Mesenchymal stem cell (in vitro differentiated cells and primary cell): ENCODE data around the gene KCNQ2.

Experiments used
- DNase-seq: peaks from one replicate; pipeline ENCODE4 v3.0.0-alpha.2; 2013
- H2AFZ ChIP-seq: one replicate; pipeline ENCODE4 v1.6.1; 2013; ENCODE audit warnings: low read depth, mild to moderate bottlenecking, control low read depth, inconsistent platforms, low read length, moderate library complexity
- H2AK5ac ChIP-seq: 2 replicates; pipeline ENCODE4 v1.6.1; 2013; ENCODE audit warnings: low read length, moderate library complexity, mild to moderate bottlenecking, inconsistent platforms; ENCODE audit not compliant: severe bottlenecking
- H2BK120ac ChIP-seq: one replicate; pipeline ENCODE4 v1.6.1; 2013; ENCODE audit warnings: low read depth, mild to moderate bottlenecking, inconsistent platforms, low read length, moderate library complexity
- H2BK12ac ChIP-seq, 2 experiments: one replicate each; pipeline ENCODE4 v1.6.1; 2013; ENCODE audit warnings: inconsistent platforms in 2 of 2, low read length in 2 of 2, mild to moderate bottlenecking in 2 of 2, moderate library complexity in 2 of 2, control low read depth in 1 of 2
- H2BK15ac ChIP-seq: one replicate; pipeline ENCODE4 v1.6.1; 2013; ENCODE audit warnings: mild to moderate bottlenecking, low read depth, inconsistent platforms; ENCODE audit not compliant: poor library complexity, severe bottlenecking
- H2BK5ac ChIP-seq: 2 replicates; pipeline ENCODE4 v1.6.1; 2013; ENCODE audit warnings: low read depth, mild to moderate bottlenecking, low read length, control low read depth, inconsistent platforms; ENCODE audit not compliant: poor library complexity, severe bottlenecking
- H3K14ac ChIP-seq, 2 experiments: one replicate each; pipeline ENCODE4 v1.6.1; 2013; ENCODE audit warnings: inconsistent platforms in 2 of 2, low read length in 2 of 2, control low read depth in 1 of 2, mild to moderate bottlenecking in 1 of 2, moderate library complexity in 1 of 2
- H3K18ac ChIP-seq, 2 experiments: one replicate each; pipeline ENCODE4 v1.6.1; 2013; ENCODE audit warnings: inconsistent platforms in 2 of 2, low read length in 2 of 2, control low read depth in 1 of 2, low read depth in 1 of 2, mild to moderate bottlenecking in 1 of 2
- H3K23ac ChIP-seq, 2 experiments: one replicate each; pipeline ENCODE4 v1.6.1; 2013; ENCODE audit warnings: inconsistent platforms in 2 of 2, low read length in 2 of 2, mild to moderate bottlenecking in 2 of 2, moderate library complexity in 2 of 2, control low read depth in 1 of 2
- H3K27ac ChIP-seq: 2 replicates; pipeline ENCODE4 v1.5.1; 2013; ENCODE audit warnings: mild to moderate bottlenecking, moderate library complexity, low read length, control low read depth, inconsistent platforms; ENCODE audit not compliant: poor library complexity, severe bottlenecking
- H3K27me3 ChIP-seq, 2 experiments: 2 replicates each; pipeline versions ENCODE4 v1.6.1 to v1.7.0; 2013; ENCODE audit warnings: low read length in 2 of 2, mild to moderate bottlenecking in 2 of 2, moderate library complexity in 2 of 2, control low read depth in 1 of 2, inconsistent platforms in 1 of 2; ENCODE audit not compliant: control insufficient read depth in 1 of 2, insufficient read depth in 1 of 2
- H3K36me3 ChIP-seq, 2 experiments: 2 replicates each; pipeline versions ENCODE4 v1.6.1 to v1.7.0; 2013; ENCODE audit warnings: low read length in 2 of 2, control low read depth in 1 of 2, inconsistent platforms in 1 of 2, low read depth in 1 of 2, mild to moderate bottlenecking in 1 of 2; ENCODE audit not compliant: insufficient read depth in 2 of 2, control insufficient read depth in 1 of 2
- H3K4ac ChIP-seq, 2 experiments: one replicate each; pipeline ENCODE4 v1.6.1; 2013; ENCODE audit warnings: inconsistent platforms in 2 of 2, low read length in 2 of 2, mild to moderate bottlenecking in 2 of 2, moderate library complexity in 2 of 2, control low read depth in 1 of 2, low read depth in 1 of 2
- H3K4me1 ChIP-seq: 2 replicates; pipeline ENCODE4 v1.6.1; 2013; ENCODE audit warnings: low read depth, low read length, control low read depth; ENCODE audit not compliant: control insufficient read depth, insufficient read depth
- H3K4me2 ChIP-seq: 2 replicates; pipeline ENCODE4 v1.6.1; 2013; ENCODE audit warnings: low read length, mild to moderate bottlenecking, inconsistent platforms; ENCODE audit not compliant: poor library complexity, severe bottlenecking
- H3K4me3 ChIP-seq, 2 experiments: 2 replicates each; pipeline versions ENCODE4 v1.5.1 to v1.7.0; 2013; ENCODE audit warnings: low read length in 2 of 2, mild to moderate bottlenecking in 2 of 2, control low read depth in 1 of 2, low read depth in 1 of 2; ENCODE audit not compliant: insufficient read depth in 1 of 2
- H3K79me1 ChIP-seq: replicated peaks from 2 replicates; pipeline ENCODE4 v1.6.1; 2013; ENCODE audit warnings: mild to moderate bottlenecking, control low read depth, low read length, inconsistent platforms; ENCODE audit not compliant: poor library complexity, severe bottlenecking
- H3K9ac ChIP-seq: 2 replicates; pipeline ENCODE4 v1.7.0; 2013; ENCODE audit warnings: mild to moderate bottlenecking, low read length, moderate library complexity
- H3K9me3 ChIP-seq: 2 replicates; pipeline ENCODE4 v1.7.0; 2013; ENCODE audit warnings: mild to moderate bottlenecking, low read length; ENCODE audit not compliant: control insufficient read depth
- H4K8ac ChIP-seq: one replicate; pipeline ENCODE4 v1.6.1; 2013; ENCODE audit warnings: inconsistent platforms, mild to moderate bottlenecking, low read length, moderate library complexity
- H4K91ac ChIP-seq: one replicate; pipeline ENCODE4 v1.6.1; 2013; ENCODE audit warnings: mild to moderate bottlenecking, low read length, inconsistent platforms
- WGBS: methylation state at CpG from one replicate; pipeline ENCODE4 v1.1.7; 2013; ENCODE audit warnings: mixed read lengths; 5-methylcytosine and 5-hydroxymethylcytosine counted together

The KCNQ2 gene

DNA sequence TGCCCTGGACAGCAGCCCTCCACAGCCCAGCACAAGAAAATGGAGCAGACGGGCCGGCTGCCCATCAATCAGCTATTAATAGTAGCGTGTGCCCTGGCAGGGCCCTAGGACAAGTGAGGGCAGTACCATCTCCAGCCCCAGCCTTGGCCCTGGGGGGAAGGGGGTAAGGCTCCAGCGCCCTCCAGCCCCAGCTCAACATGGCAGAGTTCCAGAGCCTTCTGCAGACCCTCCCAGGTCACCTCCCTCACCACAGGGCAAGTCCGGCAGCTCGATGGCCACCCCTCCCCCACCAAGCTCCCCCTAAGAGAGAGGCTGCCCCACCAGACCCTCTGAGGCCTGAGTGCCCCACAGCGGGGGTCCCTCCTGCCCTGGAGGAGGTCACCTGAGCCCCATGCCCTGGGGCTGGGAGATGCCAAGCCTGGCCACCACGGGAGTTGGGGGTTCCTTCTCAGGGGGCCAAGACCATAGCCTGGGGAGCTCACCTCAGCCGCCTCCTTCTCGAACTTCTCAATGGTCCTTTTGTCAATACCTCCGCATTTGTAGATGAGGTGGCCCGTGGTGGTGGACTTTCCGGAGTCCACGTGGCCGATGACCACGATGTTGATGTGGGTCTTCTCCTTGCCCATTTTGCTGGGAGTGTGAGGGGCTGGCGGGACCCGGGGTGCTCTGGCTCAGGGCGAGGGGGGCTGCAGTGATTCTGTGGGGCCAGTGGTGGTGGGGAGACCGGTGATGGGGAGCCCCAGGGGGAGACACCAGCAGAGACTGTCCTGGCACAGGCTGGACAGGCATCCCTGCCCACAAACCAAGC is 24.9 kb upstream of the KCNQ2 start:
- no peak overlapping the region for H3K14ac ChIP-seq
- H2BK120ac ChIP-seq, result no peak overlapping the region
- no peak overlapping the region for H2BK5ac ChIP-seq
- peaks cover 4% of the 10 kb centered on the region for H3K9me3 ChIP-seq
- peaks cover 28% of the 10 kb centered on the region for H3K4me1 ChIP-seq
- H3K18ac ChIP-seq, result no peak overlapping the region
- H3K27ac ChIP-seq, result no peak overlapping the region
- 84% methylated on average over 19 of the region's 20 CpGs for WGBS
- no peak overlapping the region for H3K23ac ChIP-seq
- no peak overlapping the region for H2AFZ ChIP-seq
- H2BK15ac ChIP-seq, result no peak overlapping the region
- H3K36me3 ChIP-seq, result peaks cover 0 to 4% of the 10 kb centered on the region in 2 experiments
- no peak overlapping the region for H2BK12ac ChIP-seq
- no peak overlapping the region for H3K4ac ChIP-seq
- no peaks in the 10 kb centered on the region for H3K79me1 ChIP-seq
- no peak overlapping the region for H4K8ac ChIP-seq
- no peak overlapping the region for H3K4me2 ChIP-seq
- H3K27me3 ChIP-seq, result peaks cover 30 to 69% of the 10 kb centered on the region in 2 experiments
- H3K4me3 ChIP-seq, result no peak overlapping the region
- no peak overlapping the region for H4K91ac ChIP-seq
- no peak overlapping the region for H3K9ac ChIP-seq
- no peak for DNase-seq
- H2AK5ac ChIP-seq, result no peak overlapping the region

DNA sequence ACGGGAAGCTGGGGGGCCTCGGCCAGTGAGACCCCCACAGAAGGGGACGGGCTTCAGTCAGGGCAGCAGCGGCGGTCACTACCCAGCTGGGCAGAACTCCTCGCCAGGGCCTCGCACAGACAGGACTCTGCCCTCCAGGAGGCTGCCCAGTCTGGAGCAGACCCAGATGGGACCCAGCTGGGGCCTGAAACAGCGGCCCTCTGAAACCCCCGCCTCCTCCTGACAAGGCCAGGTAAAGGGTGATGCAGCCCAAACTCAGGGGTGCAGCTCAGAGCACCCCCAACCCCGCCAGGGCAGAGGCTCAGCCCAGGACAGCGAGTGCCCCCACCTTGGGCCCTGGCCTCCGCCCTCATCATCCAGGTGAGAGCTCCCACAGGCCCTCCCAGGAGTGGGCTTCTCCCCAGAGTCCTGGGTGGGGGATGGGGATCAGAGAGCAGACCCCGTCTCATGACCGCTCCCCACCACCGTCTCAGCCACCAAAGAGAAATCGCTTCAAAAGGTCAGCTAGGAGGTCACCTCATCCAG is 24.2 kb upstream of the KCNQ2 start:
- peak overlapping the region in 1 of 2 experiments; percentile 86 for H3K23ac ChIP-seq
- no peak for DNase-seq
- H3K4ac ChIP-seq, result no peak overlapping the region
- H3K18ac ChIP-seq, result no peak overlapping the region
- no peak overlapping the region for H2BK120ac ChIP-seq
- peaks cover 0 to 4% of the 10 kb centered on the region in 2 experiments for H3K36me3 ChIP-seq
- no peaks in the 10 kb centered on the region for H3K79me1 ChIP-seq
- peak overlapping the region; percentile 68 for H3K4me2 ChIP-seq
- WGBS, result 64% methylated on average over 16 of the region's 16 CpGs
- H3K4me3 ChIP-seq, result peak overlapping the region in 1 of 2 experiments; percentile 70
- H4K8ac ChIP-seq, result no peak overlapping the region
- peaks cover 24% of the 10 kb centered on the region for H3K4me1 ChIP-seq
- peaks cover 6% of the 10 kb centered on the region for H3K9me3 ChIP-seq
- H3K14ac ChIP-seq, result peak overlapping the region in 1 of 2 experiments; percentile 63
- no peak overlapping the region for H3K27ac ChIP-seq
- no peak overlapping the region for H4K91ac ChIP-seq
- peak overlapping the region; percentile 29 for H2AFZ ChIP-seq
- no peak overlapping the region for H2BK15ac ChIP-seq
- no peak overlapping the region for H2BK12ac ChIP-seq
- no peak overlapping the region for H2AK5ac ChIP-seq
- no peak overlapping the region for H3K9ac ChIP-seq
- no peak overlapping the region for H2BK5ac ChIP-seq
- H3K27me3 ChIP-seq, result peaks cover 30 to 65% of the 10 kb centered on the region in 2 experiments

DNA sequence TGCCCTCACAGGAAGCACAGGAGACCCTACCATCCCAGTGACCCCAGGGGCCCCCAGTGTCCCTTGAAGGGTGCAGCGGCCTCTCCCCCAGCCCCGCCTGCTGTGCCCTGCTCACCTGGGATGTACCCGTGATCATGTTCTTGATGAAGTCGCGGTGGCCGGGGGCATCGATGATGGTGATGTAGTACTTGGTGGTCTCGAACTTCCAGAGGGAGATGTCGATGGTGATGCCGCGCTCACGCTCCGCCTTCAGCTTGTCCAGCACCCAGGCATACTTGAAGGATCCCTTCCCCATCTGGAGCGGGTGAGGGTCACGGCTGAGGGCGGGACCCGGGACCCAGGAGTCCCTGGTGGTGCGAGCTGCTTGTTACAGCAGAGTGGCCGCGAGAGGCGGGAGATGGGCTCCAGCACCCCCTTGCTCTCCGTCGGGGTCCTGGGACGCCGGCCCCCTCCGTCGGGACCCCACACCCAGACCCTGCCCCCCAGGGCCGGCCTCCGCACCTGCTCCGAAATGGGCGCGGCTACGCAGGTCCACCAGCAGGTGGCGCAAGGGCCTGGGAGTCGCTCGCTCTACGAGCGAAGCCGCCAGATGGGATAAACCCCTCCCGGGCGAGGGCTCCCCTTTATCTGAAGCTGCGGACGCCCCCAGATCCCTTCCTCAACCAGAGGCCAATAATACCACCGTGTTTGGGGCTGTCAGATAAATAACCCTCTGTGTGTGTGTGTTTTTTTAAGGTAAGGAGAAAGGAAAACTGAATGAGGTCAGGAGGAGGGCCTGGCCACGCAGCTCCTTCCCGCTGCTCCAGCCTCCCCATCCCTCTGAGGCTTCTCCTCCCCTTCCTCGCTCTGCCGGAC is 23.5 kb upstream of the KCNQ2 start:
- Histone ChIP-seq H3K18ac (no peak overlapping the region), H3K27me3 (peaks cover 31 to 66% of the 10 kb centered on the region in 2 experiments), H4K8ac (no peak overlapping the region), H3K79me1 (no peaks in the 10 kb centered on the region), H2AK5ac (no peak overlapping the region), H3K14ac (peak overlapping the region in 1 of 2 experiments; percentile 63), H3K27ac (no peak overlapping the region), H3K9me3 (peaks cover 6% of the 10 kb centered on the region), H3K9ac (no peak overlapping the region), H2BK5ac (no peak overlapping the region), H2BK12ac (no peak overlapping the region), H2AFZ (peak overlapping the region; percentile 29), H3K4me3 (peak overlapping the region in 1 of 2 experiments; percentile 70), H3K4me2 (peak overlapping the region; percentile 68), H2BK15ac (no peak overlapping the region), H2BK120ac (no peak overlapping the region), H4K91ac (no peak overlapping the region), H3K23ac (peak overlapping the region in 1 of 2 experiments; percentile 86), H3K36me3 (peaks cover 0 to 4% of the 10 kb centered on the region in 2 experiments), H3K4me1 (peaks cover 22% of the 10 kb centered on the region), H3K4ac (no peak overlapping the region)
- DNase-seq, result peak; percentile 59
- 32% methylated on average over 41 of the region's 48 CpGs for WGBS
